ENCODE data around the gene TMCC3.

The TMCC3 gene

DNA sequence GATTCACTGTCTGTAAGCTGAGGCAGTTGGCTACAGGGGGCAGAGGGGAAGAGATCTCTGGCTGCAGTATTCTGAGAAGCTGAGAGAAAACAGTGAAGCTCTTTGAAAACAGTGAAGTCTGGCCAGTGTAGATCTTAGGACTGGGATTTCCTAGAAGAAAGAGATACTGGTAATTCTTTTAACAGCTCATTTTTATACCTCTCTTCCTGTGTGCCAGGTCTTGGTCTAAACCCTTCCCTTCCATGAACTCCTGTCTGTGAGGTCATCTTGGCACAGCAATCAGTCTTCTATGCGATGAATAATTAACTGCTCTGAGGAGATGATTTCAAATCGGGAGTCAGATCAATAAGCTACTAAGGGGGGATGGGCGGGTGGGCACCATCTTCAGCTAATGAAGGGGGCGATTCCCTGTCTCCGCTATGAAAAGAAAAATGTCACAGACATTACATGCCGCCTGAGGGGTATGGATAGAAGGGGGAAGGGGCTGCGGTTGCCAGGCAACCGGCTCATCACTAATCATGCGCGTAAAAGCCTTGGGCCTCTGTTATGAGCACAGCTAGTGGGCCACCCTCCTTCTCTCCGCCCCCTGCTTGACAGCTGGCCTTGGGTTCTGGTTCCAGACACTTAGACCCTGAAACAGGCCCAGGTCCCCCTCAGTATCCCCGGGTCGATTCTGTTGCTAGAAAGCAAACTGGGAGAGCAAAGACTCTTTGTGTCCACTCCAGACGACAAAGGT is 115.4 kb downstream of the TMCC3 start:
- peaks cover 5% of the 10 kb centered on the region for H3K27me3 Mint-ChIP-seq
- peaks cover 2% of the 10 kb centered on the region for H3K4me1 Mint-ChIP-seq (ENCODE audit: low read depth)
- H3K27ac Mint-ChIP-seq: no peak overlapping the region
- H3K4me3 Mint-ChIP-seq: no peak overlapping the region
- no peaks in the 10 kb centered on the region for H3K9me3 Mint-ChIP-seq (ENCODE audit: low read depth)
- no peaks in the 10 kb centered on the region for H3K36me3 Mint-ChIP-seq

GRCh38 chr12:94534278-94534677 is 116.1 kb downstream of the TMCC3 start:
- H3K4me1 Mint-ChIP-seq (ENCODE audit: low read depth): peaks cover 2% of the 10 kb centered on the region

DNA sequence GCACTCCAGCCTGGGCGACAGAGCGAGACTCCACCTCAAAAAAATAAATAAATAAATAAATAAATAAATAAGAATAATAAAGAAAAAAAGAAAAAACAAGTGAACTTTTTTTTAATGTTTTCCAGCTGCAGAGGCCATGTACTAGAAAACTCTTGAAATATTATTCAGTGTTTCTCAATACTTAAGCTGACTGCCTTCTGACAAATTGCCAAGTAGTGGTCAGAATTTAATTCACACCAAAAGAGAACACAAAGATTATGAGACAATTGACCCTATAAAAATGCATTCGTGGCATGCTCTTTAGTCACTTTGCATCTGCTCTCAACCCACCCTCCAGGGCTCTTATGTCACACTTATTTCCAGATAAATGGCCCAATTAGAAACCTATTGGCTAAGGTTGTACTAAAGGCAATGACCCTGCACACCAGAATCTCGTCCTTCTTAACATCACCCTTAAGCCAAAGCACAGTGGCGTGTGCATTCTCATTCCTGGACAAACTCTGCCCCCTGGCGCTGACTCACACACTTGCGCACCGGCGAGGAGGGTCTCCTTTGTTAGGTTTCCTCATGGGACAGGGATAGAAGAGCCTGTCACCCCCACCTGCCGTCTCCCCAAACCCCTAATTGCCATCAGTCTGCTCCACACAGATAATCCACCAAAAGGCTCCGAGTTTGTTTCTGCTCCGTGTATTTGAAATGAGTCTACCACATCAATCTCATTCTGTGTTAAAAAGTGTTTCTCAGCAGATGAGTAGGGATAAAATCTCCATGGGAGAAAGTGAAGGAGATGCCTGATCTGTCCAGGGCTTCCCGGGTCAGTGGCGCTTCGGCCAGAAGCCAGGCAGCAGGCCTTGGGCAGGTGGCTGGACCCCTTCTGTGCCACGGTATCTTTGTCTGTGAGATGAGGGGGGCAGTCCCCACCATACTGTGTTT is 117.6 kb downstream of the TMCC3 start:
- Mint-ChIP-seq H3K4me1 (ENCODE audit: low read depth) (peaks cover 2% of the 10 kb centered on the region), H3K27me3 (peaks cover 5% of the 10 kb centered on the region), H3K27ac (peak overlapping the region; percentile 4), H3K36me3 (no peaks in the 10 kb centered on the region), H3K9me3 (ENCODE audit: low read depth) (no peaks in the 10 kb centered on the region), H3K4me3 (no peak overlapping the region)

More at GRCh38 chr12:94534278-94534677, 116.1 kb downstream of the TMCC3 start:
- no peak overlapping the region for H3K4me3 Mint-ChIP-seq
- H3K9me3 Mint-ChIP-seq (ENCODE audit: low read depth): no peaks in the 10 kb centered on the region
- peaks cover 5% of the 10 kb centered on the region for H3K27me3 Mint-ChIP-seq
- H3K27ac Mint-ChIP-seq: no peak overlapping the region
- no peaks in the 10 kb centered on the region for H3K36me3 Mint-ChIP-seq

DNA sequence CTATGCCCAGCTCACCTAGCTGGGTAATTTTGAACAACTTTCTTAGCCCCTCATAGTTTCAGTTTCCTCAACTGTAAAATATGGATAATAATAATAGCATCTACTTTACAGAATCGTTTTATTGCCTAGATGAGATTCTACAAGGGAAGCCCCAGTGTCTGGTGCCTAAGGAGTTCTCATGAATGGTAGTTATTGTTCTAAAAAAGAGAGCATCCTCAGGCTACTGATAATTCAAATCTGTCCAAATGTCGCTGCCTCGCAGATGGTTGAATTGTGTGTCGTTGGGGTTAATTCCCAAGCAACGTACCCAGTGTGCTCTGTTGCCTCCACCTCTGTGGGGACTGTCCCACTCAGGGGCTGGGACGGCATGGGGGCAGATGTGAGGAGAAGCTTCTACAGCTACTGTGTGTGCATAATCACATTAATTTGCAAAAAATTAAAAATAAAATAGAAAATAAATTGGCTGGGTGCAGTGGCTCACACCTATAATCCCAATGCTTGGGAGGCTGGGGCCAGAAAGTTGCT is 119.1 kb downstream of the TMCC3 start:
- peaks cover 3% of the 10 kb centered on the region for H3K27me3 Mint-ChIP-seq
- H3K4me3 Mint-ChIP-seq: no peak overlapping the region

GRCh38 chr12:94525951-94526350 is 124.4 kb downstream of the TMCC3 start:
- Mint-ChIP-seq H3K9me3 (ENCODE audit: low read depth) (no peaks in the 10 kb centered on the region), H3K27ac (no peak overlapping the region)

More for the DNA sequence above, 119.1 kb downstream of the TMCC3 start:
- no peaks in the 10 kb centered on the region for H3K9me3 Mint-ChIP-seq (ENCODE audit: low read depth)
- H3K27ac Mint-ChIP-seq: no peak overlapping the region
- H3K36me3 Mint-ChIP-seq: no peaks in the 10 kb centered on the region
- H3K4me1 Mint-ChIP-seq (ENCODE audit: low read depth): peaks cover 2% of the 10 kb centered on the region

More at GRCh38 chr12:94525951-94526350, 124.4 kb downstream of the TMCC3 start:
- Mint-ChIP-seq H3K4me1 (ENCODE audit: low read depth) (no peaks in the 10 kb centered on the region), H3K36me3 (no peaks in the 10 kb centered on the region), H3K27me3 (no peaks in the 10 kb centered on the region), H3K4me3 (no peak overlapping the region)
